Neural crest cell (in vitro differentiated cells): ENCODE measurements around the gene SLC18B1. TPM values are rescaled to one million over a fixed set of nuclear protein-coding genes. Genes with fewer than 3 reads are reported as not detected.

Experiments used
- DNase-seq: peaks from one replicate; pipeline ENCODE4 v3.0.0; 2021; ENCODE audit warnings: low read depth, mixed read lengths, low spot score
- H3K27ac Mint-ChIP-seq: one replicate; pipeline ENCODE4 v1.8.0; 2021; ENCODE audit warnings: mild to moderate bottlenecking, mixed read lengths; ENCODE audit not compliant: unreplicated experiment
- H3K27me3 Mint-ChIP-seq: 2 replicates; pipeline ENCODE4 v1.8.0; 2021; ENCODE audit warnings: low read depth, mild to moderate bottlenecking, mixed read lengths
- H3K36me3 Mint-ChIP-seq: 2 replicates; pipeline ENCODE4 v1.8.0; 2021; ENCODE audit warnings: low read depth, mild to moderate bottlenecking, mixed read lengths
- H3K4me1 Mint-ChIP-seq: 2 replicates; pipeline ENCODE4 v1.8.0; 2021; ENCODE audit warnings: mixed read lengths
- H3K4me3 Mint-ChIP-seq: one replicate; pipeline ENCODE4 v1.8.0; 2021; ENCODE audit warnings: mild to moderate bottlenecking, mixed read lengths
- H3K9me3 Mint-ChIP-seq: 2 replicates; pipeline ENCODE4 v1.8.0; 2021; ENCODE audit warnings: mixed read lengths
- CTCF ChIP-seq: fragments of 200-600 bp; sonication (generic); conservative IDR thresholded peaks from 2 replicates; pipeline ENCODE4 v1.5.0; 2021; ENCODE audit warnings: antibody characterized with exemption, mild to moderate bottlenecking
- total RNA-seq: library from RNA; stranded (reverse); gene quantifications from 2 replicates; pipeline ENCODE4 v1.2.1, GENCODE V29; 2021

SLC18B1 gene
- total RNA-seq, 1 donor from 2014 or later, result 18.4 TPM

- no peaks in the 10 kb centered on the region for H3K9me3 Mint-ChIP-seq
- no peaks in the 10 kb centered on the region for H3K36me3 Mint-ChIP-seq
- no peaks in the 10 kb centered on the region for H3K27me3 Mint-ChIP-seq
- no peaks in the 10 kb centered on the region for H3K4me1 Mint-ChIP-seq
- no peak overlapping the region for H3K27ac Mint-ChIP-seq
- DNase-seq, result no peak
- no peak for TF ChIP-seq CTCF
- no peak overlapping the region for H3K4me3 Mint-ChIP-seq
These were observed 67.4 kb downstream of the SLC18B1 start for GRCh38 chr6:132731086-132731485.

GRCh38 chr6:132730560-132730959 lies 67.9 kb downstream of the SLC18B1 start:
- no peak for TF ChIP-seq CTCF
- Mint-ChIP-seq H3K27me3 (no peaks in the 10 kb centered on the region), H3K4me3 (no peak overlapping the region), H3K9me3 (no peaks in the 10 kb centered on the region), H3K27ac (no peak overlapping the region), H3K4me1 (no peaks in the 10 kb centered on the region), H3K36me3 (no peaks in the 10 kb centered on the region)
- DNase-seq, result no peak

- no peaks in the 10 kb centered on the region for H3K9me3 Mint-ChIP-seq
- H3K27ac Mint-ChIP-seq, result no peak overlapping the region
- no peak overlapping the region for H3K4me3 Mint-ChIP-seq
- TF ChIP-seq CTCF, result peak; percentile 25
- no peaks in the 10 kb centered on the region for H3K4me1 Mint-ChIP-seq
- H3K36me3 Mint-ChIP-seq, result no peaks in the 10 kb centered on the region
- no peak for DNase-seq
- H3K27me3 Mint-ChIP-seq, result no peaks in the 10 kb centered on the region
These were observed 69.8 kb downstream of the SLC18B1 start for GRCh38 chr6:132728616-132729015.

GRCh38 chr6:132726608-132726975 lies 71.8 kb downstream of the SLC18B1 start:
- Mint-ChIP-seq H3K9me3 (no peaks in the 10 kb centered on the region), H3K27me3 (no peaks in the 10 kb centered on the region), H3K4me3 (no peak overlapping the region), H3K36me3 (no peaks in the 10 kb centered on the region), H3K4me1 (no peaks in the 10 kb centered on the region), H3K27ac (no peak overlapping the region)
- no peak for TF ChIP-seq CTCF
- DNase-seq, result no peak

- no peaks in the 10 kb centered on the region for H3K36me3 Mint-ChIP-seq
- H3K27ac Mint-ChIP-seq, result no peak overlapping the region
- H3K27me3 Mint-ChIP-seq, result no peaks in the 10 kb centered on the region
- no peak overlapping the region for H3K4me3 Mint-ChIP-seq
- no peak for TF ChIP-seq CTCF
- DNase-seq, result no peak
- H3K4me1 Mint-ChIP-seq, result no peaks in the 10 kb centered on the region
- H3K9me3 Mint-ChIP-seq, result no peaks in the 10 kb centered on the region
These were observed 72.4 kb downstream of the SLC18B1 start for GRCh38 chr6:132725947-132726607.

- Mint-ChIP-seq H3K36me3 (no peaks in the 10 kb centered on the region), H3K4me1 (no peaks in the 10 kb centered on the region), H3K9me3 (no peaks in the 10 kb centered on the region), H3K27ac (no peak overlapping the region), H3K4me3 (no peak overlapping the region), H3K27me3 (no peaks in the 10 kb centered on the region)
- DNase-seq, result no peak
- no peak for TF ChIP-seq CTCF
These were observed 73.0 kb downstream of the SLC18B1 start for GRCh38 chr6:132725471-132725870.
